ENCODE results near the gene ERCC4. TPM values are rescaled to one million over a fixed set of nuclear protein-coding genes. Genes with fewer than 3 reads are reported as not detected.
"Not testable (repeated sequence)": the region's sequence is repeated elsewhere in the genome, so short reads cannot be mapped to it uniquely, and the experiment has no call there.

Gene ERCC4
- total and polyA plus RNA-seq, 4 donors: 1.5 to 11.2 (median 6.3) TPM

GRCh38 chr16:13883276-13883675 is 36.7 kb upstream of the ERCC4 start:
- ATAC-seq (ENCODE audit: insufficient read depth, low FRiP score): no peak
- H3K4me3 ChIP-seq: no peak overlapping the region
- DNase-seq: no peak
- TF ChIP-seq CTCF (IDR thresholded peaks at IDR 0.05; ENCODE audit: control extremely low read depth, extremely low read depth): no peak
- no peak overlapping the region for H3K27ac ChIP-seq (ENCODE audit: low read depth in 1 of 2, low read length in 1 of 2)
- 76 to 87% methylated on average over 11 of the region's 11 CpGs for WGBS, 2 donors
- H3K36me3 ChIP-seq (ENCODE audit: control insufficient read depth in 4 of 4, insufficient read depth in 4 of 4, low read length in 4 of 4): no peaks in the 10 kb centered on the region
- H3K9me3 ChIP-seq (ENCODE audit: control insufficient read depth in 4 of 4, insufficient read depth in 3 of 4, low read length in 3 of 4): peaks cover 0 to 3% (median 0%) of the 10 kb centered on the region in 4 donors
- no peak overlapping the region for H3K9ac ChIP-seq (ENCODE audit: insufficient read depth in 1 of 2, low read length in 2 of 2)
- H3K27me3 ChIP-seq (ENCODE audit: control insufficient read depth in 3 of 3, insufficient read depth in 3 of 3, low read length in 2 of 3): no peaks in the 10 kb centered on the region
- no peaks in the 10 kb centered on the region for H3K4me1 ChIP-seq (ENCODE audit: control insufficient read depth in 5 of 5, insufficient read depth in 5 of 5, low read length in 5 of 5)

GRCh38 chr16:13883881-13884280 is 36.1 kb upstream of the ERCC4 start:
- H3K4me3 ChIP-seq: no peak overlapping the region

GRCh38 chr16:13885700-13886099 is 34.3 kb upstream of the ERCC4 start:
- Histone ChIP-seq H3K27me3 (ENCODE audit: control insufficient read depth in 3 of 3, insufficient read depth in 3 of 3, low read length in 2 of 3) (no peaks in the 10 kb centered on the region), H3K9ac (ENCODE audit: insufficient read depth in 1 of 2, low read length in 2 of 2) (no peak overlapping the region), H3K36me3 (ENCODE audit: control insufficient read depth in 4 of 4, insufficient read depth in 4 of 4, low read length in 4 of 4) (no peaks in the 10 kb centered on the region), H3K4me3 (no peak overlapping the region), H3K4me1 (ENCODE audit: control insufficient read depth in 5 of 5, insufficient read depth in 5 of 5, low read length in 5 of 5) (no peaks in the 10 kb centered on the region), H3K9me3 (ENCODE audit: control insufficient read depth in 4 of 4, insufficient read depth in 3 of 4, low read length in 3 of 4) (peaks cover 0 to 3% (median 0%) of the 10 kb centered on the region in 4 donors), H3K27ac (ENCODE audit: low read depth in 1 of 2, low read length in 1 of 2) (no peak overlapping the region)
- no peak for ATAC-seq (ENCODE audit: insufficient read depth, low FRiP score)
- WGBS, 2 donors: 45 to 61% methylated on average over 6 of the region's 6 CpGs
- no peak for TF ChIP-seq CTCF (IDR thresholded peaks at IDR 0.05; ENCODE audit: control extremely low read depth, extremely low read depth)
- DNase-seq: no peak

More at GRCh38 chr16:13883881-13884280, 36.1 kb upstream of the ERCC4 start:
- no peak for ATAC-seq (ENCODE audit: insufficient read depth, low FRiP score)
- Histone ChIP-seq H3K4me1 (ENCODE audit: control insufficient read depth in 5 of 5, insufficient read depth in 5 of 5, low read length in 5 of 5) (no peaks in the 10 kb centered on the region), H3K9ac (ENCODE audit: insufficient read depth in 1 of 2, low read length in 2 of 2) (no peak overlapping the region), H3K27me3 (ENCODE audit: control insufficient read depth in 3 of 3, insufficient read depth in 3 of 3, low read length in 2 of 3) (no peaks in the 10 kb centered on the region), H3K9me3 (ENCODE audit: control insufficient read depth in 4 of 4, insufficient read depth in 3 of 4, low read length in 3 of 4) (peaks cover 0 to 3% (median 0%) of the 10 kb centered on the region in 4 donors), H3K36me3 (ENCODE audit: control insufficient read depth in 4 of 4, insufficient read depth in 4 of 4, low read length in 4 of 4) (no peaks in the 10 kb centered on the region), H3K27ac (ENCODE audit: low read depth in 1 of 2, low read length in 1 of 2) (no peak overlapping the region)
- 57 to 63% methylated on average over 3 of the region's 3 CpGs for WGBS, 2 donors
- no peak for TF ChIP-seq CTCF (IDR thresholded peaks at IDR 0.05; ENCODE audit: control extremely low read depth, extremely low read depth)
- DNase-seq: no peak

DNA sequence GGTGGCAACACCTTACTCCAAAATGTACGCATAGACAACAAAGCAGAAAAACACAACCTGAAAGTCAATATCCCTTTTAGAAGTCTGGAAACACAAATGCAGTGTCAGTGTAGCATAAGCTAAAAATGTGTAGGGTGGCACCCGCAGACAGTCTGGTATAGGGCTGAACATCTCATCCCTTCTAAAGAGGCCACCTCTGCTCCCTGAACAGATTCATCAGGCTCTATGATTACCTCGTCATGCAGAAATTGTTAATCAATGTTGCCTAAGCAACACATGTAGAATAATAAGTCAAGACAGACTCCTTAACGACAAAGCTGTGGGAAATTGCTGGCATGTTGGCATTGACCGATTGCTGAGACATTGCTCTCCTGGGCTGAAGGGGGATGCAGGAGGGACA is 33.3 kb upstream of the ERCC4 start:
- Histone ChIP-seq H3K9me3 (ENCODE audit: control insufficient read depth in 4 of 4, insufficient read depth in 3 of 4, low read length in 3 of 4) (peaks cover 0 to 3% (median 0%) of the 10 kb centered on the region in 4 donors), H3K4me3 (no peak overlapping the region), H3K4me1 (ENCODE audit: control insufficient read depth in 5 of 5, insufficient read depth in 5 of 5, low read length in 5 of 5) (no peaks in the 10 kb centered on the region), H3K27ac (ENCODE audit: low read depth in 1 of 2, low read length in 1 of 2) (no peak overlapping the region), H3K9ac (ENCODE audit: insufficient read depth in 1 of 2, low read length in 2 of 2) (no peak overlapping the region), H3K36me3 (ENCODE audit: control insufficient read depth in 4 of 4, insufficient read depth in 4 of 4, low read length in 4 of 4) (no peaks in the 10 kb centered on the region), H3K27me3 (ENCODE audit: control insufficient read depth in 3 of 3, insufficient read depth in 3 of 3, low read length in 2 of 3) (no peaks in the 10 kb centered on the region)
- ATAC-seq (ENCODE audit: insufficient read depth, low FRiP score) (no peak), DNase-seq (no peak)
- no peak for TF ChIP-seq CTCF (IDR thresholded peaks at IDR 0.05; ENCODE audit: control extremely low read depth, extremely low read depth)
- WGBS, 2 donors: 90 to 94% methylated on average over 5 of the region's 5 CpGs

DNA sequence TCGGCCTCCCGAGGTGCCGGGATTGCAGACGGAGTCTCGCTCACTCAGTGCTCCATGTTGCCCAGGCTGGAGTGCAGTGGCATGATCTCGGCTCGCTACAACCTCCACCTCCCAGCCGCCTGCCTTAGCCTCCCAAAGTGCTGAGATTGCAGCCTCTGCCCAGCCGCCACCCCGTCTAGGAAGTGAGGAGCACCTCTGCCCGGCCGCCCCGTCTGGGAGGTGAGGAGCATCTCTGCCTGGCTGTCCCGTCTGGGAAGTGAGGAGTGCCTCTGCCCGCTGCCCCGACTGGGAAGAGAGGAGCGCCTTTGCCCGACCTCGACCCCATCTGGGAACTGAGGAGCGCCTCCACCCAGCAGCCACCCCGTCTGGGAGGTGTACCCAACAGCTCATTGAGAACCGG is 30.6 kb upstream of the ERCC4 start:
- WGBS, 2 donors: 87 to 89% methylated on average over 22 of the region's 22 CpGs
- H3K4me3 ChIP-seq; ATAC-seq (ENCODE audit: insufficient read depth, low FRiP score); H3K27me3 ChIP-seq (ENCODE audit: control insufficient read depth in 3 of 3, insufficient read depth in 3 of 3, low read length in 2 of 3); H3K9me3 ChIP-seq (ENCODE audit: control insufficient read depth in 4 of 4, insufficient read depth in 3 of 4, low read length in 3 of 4); DNase-seq; H3K9ac ChIP-seq (ENCODE audit: insufficient read depth in 1 of 2, low read length in 2 of 2); H3K36me3 ChIP-seq (ENCODE audit: control insufficient read depth in 4 of 4, insufficient read depth in 4 of 4, low read length in 4 of 4); H3K27ac ChIP-seq (ENCODE audit: low read depth in 1 of 2, low read length in 1 of 2); H3K4me1 ChIP-seq (ENCODE audit: control insufficient read depth in 5 of 5, insufficient read depth in 5 of 5, low read length in 5 of 5): not testable (repeated sequence)

Measured in lung (tissue), 12 donors.